ENCODE data around the gene OR10Z1. TPM values are rescaled to one million over a fixed set of nuclear protein-coding genes. Genes with fewer than 3 reads are reported as not detected.

OR10Z1 gene
- total RNA-seq, 1 donor from 2014 or later, result not detected

DNA sequence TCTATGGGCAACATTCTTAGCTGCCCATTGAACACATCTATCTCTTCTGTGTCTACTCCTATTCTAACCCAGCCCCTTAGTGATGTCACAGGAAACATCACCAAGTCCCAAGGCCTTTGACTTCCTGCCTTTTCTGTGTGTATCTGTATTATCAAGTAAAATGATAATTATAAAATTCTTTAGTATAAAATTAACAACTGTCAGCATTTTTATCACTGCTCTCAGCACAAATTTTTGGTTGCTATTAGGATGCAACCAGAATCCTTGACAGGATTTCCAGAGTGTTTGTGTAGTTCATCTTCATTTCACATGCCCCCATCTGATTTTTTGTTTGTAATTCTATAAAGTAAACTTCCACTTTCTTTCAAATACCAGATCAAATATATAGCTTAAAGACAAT, 33.8 kb downstream of the OR10Z1 start:
- H3K27me3 ChIP-seq, result no peaks in the 10 kb centered on the region
- H3K36me3 ChIP-seq, result no peaks in the 10 kb centered on the region
- no peak overlapping the region for H3K27ac Mint-ChIP-seq
- no peak for DNase-seq (ENCODE audit: low spot score)
- H2AFZ ChIP-seq (replicated peaks), result no peak overlapping the region
- H3K9me3 ChIP-seq (ENCODE audit: low read depth), result no peaks in the 10 kb centered on the region
- no peaks in the 10 kb centered on the region for H3K36me3 Mint-ChIP-seq
- H3K4me3 Mint-ChIP-seq, result no peak overlapping the region
- H3K9ac ChIP-seq, result no peak overlapping the region
- H3F3A ChIP-seq (ENCODE audit: low read depth), result no peaks in the 10 kb centered on the region
- H3K79me2 ChIP-seq (ENCODE audit: low read depth), result no peaks in the 10 kb centered on the region
- no peak overlapping the region for H3K4me2 ChIP-seq
- TF ChIP-seq EZH2 (IDR thresholded peaks at IDR 0.05) (no peak), EZH2phosphoT487 (IDR thresholded peaks at IDR 0.05) (no peak)
- TF ChIP-seq, protein P1, sequence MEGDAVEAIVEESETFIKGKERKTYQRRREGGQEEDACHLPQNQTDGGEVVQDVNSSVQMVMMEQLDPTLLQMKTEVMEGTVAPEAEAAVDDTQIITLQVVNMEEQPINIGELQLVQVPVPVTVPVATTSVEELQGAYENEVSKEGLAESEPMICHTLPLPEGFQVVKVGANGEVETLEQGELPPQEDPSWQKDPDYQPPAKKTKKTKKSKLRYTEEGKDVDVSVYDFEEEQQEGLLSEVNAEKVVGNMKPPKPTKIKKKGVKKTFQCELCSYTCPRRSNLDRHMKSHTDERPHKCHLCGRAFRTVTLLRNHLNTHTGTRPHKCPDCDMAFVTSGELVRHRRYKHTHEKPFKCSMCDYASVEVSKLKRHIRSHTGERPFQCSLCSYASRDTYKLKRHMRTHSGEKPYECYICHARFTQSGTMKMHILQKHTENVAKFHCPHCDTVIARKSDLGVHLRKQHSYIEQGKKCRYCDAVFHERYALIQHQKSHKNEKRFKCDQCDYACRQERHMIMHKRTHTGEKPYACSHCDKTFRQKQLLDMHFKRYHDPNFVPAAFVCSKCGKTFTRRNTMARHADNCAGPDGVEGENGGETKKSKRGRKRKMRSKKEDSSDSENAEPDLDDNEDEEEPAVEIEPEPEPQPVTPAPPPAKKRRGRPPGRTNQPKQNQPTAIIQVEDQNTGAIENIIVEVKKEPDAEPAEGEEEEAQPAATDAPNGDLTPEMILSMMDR (IDR thresholded peaks at IDR 0.05), result no peak
- H3K4me3 ChIP-seq, result no peak overlapping the region
- no peaks in the 10 kb centered on the region for H3K4me1 Mint-ChIP-seq
- H4K20me1 ChIP-seq (ENCODE audit: low read depth), result no peaks in the 10 kb centered on the region
- no peaks in the 10 kb centered on the region for H3K27me3 Mint-ChIP-seq (ENCODE audit: insufficient read depth, low read depth)
- H3K4me1 ChIP-seq, result no peaks in the 10 kb centered on the region
- no peaks in the 10 kb centered on the region for H3K9me3 Mint-ChIP-seq
- H3K27ac ChIP-seq, result no peak overlapping the region

DNA sequence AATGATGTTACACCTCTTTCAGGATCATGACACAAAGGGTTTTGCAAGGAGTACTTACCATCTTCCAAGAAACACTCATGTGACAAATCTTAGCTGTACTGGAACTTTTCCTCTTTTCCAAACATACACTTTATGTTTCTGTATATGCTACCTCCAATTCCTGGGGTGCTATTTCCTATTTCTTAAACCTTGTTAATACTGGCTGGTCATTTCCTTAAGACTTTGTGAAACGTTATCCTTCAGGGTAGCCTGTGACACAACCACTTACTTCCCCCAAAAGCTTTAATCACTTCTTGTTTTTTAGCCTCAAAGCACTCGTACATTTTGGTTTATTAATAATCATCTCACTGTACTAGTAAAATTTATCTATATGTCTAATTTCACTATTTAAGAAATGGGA, 39.4 kb downstream of the OR10Z1 start:
- H3K4me3 Mint-ChIP-seq, result no peak overlapping the region
- Histone ChIP-seq H3K79me2 (ENCODE audit: low read depth) (no peaks in the 10 kb centered on the region), H3K27me3 (no peaks in the 10 kb centered on the region), H3K9me3 (ENCODE audit: low read depth) (no peaks in the 10 kb centered on the region), H3K4me3 (no peak overlapping the region), H3K27ac (no peak overlapping the region), H2AFZ (replicated peaks) (no peak overlapping the region), H3K4me1 (no peaks in the 10 kb centered on the region), H3K9ac (no peak overlapping the region), H4K20me1 (ENCODE audit: low read depth) (no peaks in the 10 kb centered on the region), H3F3A (ENCODE audit: low read depth) (no peaks in the 10 kb centered on the region), H3K36me3 (no peaks in the 10 kb centered on the region), H3K4me2 (no peak overlapping the region)
- DNase-seq (ENCODE audit: low spot score), result no peak
- TF ChIP-seq EZH2 (IDR thresholded peaks at IDR 0.05), result no peak
- TF ChIP-seq, protein P1 (IDR thresholded peaks at IDR 0.05), result no peak
- TF ChIP-seq EZH2phosphoT487 (IDR thresholded peaks at IDR 0.05), result no peak
- H3K9me3 Mint-ChIP-seq, result no peaks in the 10 kb centered on the region
- peaks cover 3% of the 10 kb centered on the region for H3K27me3 Mint-ChIP-seq (ENCODE audit: insufficient read depth, low read depth)
- H3K27ac Mint-ChIP-seq, result no peak overlapping the region
- no peaks in the 10 kb centered on the region for H3K36me3 Mint-ChIP-seq
- H3K4me1 Mint-ChIP-seq, result no peaks in the 10 kb centered on the region

DNA sequence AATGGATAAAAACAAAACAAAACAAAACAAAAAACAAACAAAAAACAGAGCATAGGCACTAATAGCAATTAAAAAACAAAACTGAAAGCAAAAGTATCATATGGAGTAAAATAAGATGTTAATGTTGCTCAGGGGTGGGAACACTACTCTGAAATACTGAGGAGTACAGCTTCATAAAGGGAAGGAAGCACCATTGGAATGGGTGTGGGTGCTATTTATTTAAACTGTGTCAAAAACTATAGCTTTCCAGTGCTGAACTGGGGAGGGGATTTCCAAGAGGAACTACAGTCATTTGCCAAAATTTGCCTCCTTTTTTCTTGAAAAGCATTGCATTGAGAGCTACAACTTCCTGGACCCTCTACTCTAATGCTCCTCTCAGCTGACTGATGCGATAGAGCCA, 41.4 kb downstream of the OR10Z1 start:
- Mint-ChIP-seq H3K9me3 (no peaks in the 10 kb centered on the region), H3K36me3 (no peaks in the 10 kb centered on the region), H3K27me3 (ENCODE audit: insufficient read depth, low read depth) (peaks cover 3% of the 10 kb centered on the region), H3K4me3 (no peak overlapping the region), H3K4me1 (no peaks in the 10 kb centered on the region), H3K27ac (no peak overlapping the region)
- no peak for DNase-seq (ENCODE audit: low spot score)
- H3K27ac ChIP-seq, result no peak overlapping the region
- no peaks in the 10 kb centered on the region for H3K4me1 ChIP-seq
- no peak overlapping the region for H3K9ac ChIP-seq
- H3K9me3 ChIP-seq (ENCODE audit: low read depth), result no peaks in the 10 kb centered on the region
- no peak for TF ChIP-seq EZH2phosphoT487 (IDR thresholded peaks at IDR 0.05)
- no peaks in the 10 kb centered on the region for H3F3A ChIP-seq (ENCODE audit: low read depth)
- H3K4me2 ChIP-seq, result no peak overlapping the region
- no peaks in the 10 kb centered on the region for H4K20me1 ChIP-seq (ENCODE audit: low read depth)
- H2AFZ ChIP-seq (replicated peaks), result no peak overlapping the region
- H3K36me3 ChIP-seq, result no peaks in the 10 kb centered on the region
- no peak overlapping the region for H3K4me3 ChIP-seq
- no peaks in the 10 kb centered on the region for H3K79me2 ChIP-seq (ENCODE audit: low read depth)
- H3K27me3 ChIP-seq, result no peaks in the 10 kb centered on the region

DNA sequence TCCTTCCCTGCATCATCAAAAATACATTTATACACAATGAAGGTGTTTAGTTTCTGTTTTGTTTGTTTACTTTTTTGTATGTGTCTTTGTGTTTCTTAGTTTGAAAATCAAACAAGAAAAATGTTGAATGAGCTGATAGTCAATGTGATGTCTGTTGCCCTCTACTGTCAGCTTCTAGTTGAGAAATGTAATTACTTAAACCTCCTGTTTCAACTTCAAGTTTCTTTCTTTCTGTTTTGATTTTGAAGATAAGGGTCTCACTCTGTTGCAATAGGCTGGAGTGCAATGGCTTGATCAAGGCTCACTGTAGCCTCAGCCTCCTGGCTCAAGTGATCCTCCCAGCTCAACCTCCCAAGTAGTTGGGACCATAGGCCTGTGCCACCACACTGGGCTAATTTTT, 44.0 kb downstream of the OR10Z1 start:
- H3K27me3 ChIP-seq, result no peaks in the 10 kb centered on the region
- H3K9ac ChIP-seq, result no peak overlapping the region
- peaks cover 3% of the 10 kb centered on the region for H3K27me3 Mint-ChIP-seq (ENCODE audit: insufficient read depth, low read depth)
- H3K36me3 ChIP-seq, result no peaks in the 10 kb centered on the region
- no peaks in the 10 kb centered on the region for H3F3A ChIP-seq (ENCODE audit: low read depth)
- H4K20me1 ChIP-seq (ENCODE audit: low read depth), result no peaks in the 10 kb centered on the region
- H2AFZ ChIP-seq (replicated peaks), result no peak overlapping the region
- H3K4me3 Mint-ChIP-seq, result no peak overlapping the region
- H3K36me3 Mint-ChIP-seq, result no peaks in the 10 kb centered on the region
- no peak for DNase-seq (ENCODE audit: low spot score)
- H3K27ac ChIP-seq, result no peak overlapping the region
- H3K9me3 Mint-ChIP-seq, result no peaks in the 10 kb centered on the region
- H3K4me1 Mint-ChIP-seq, result no peaks in the 10 kb centered on the region
- no peak overlapping the region for H3K4me2 ChIP-seq
- no peaks in the 10 kb centered on the region for H3K9me3 ChIP-seq (ENCODE audit: low read depth)
- TF ChIP-seq EZH2phosphoT487 (IDR thresholded peaks at IDR 0.05), result no peak
- TF ChIP-seq, protein P1 (IDR thresholded peaks at IDR 0.05), result peak; percentile 9
- TF ChIP-seq EZH2 (IDR thresholded peaks at IDR 0.05), result no peak
- H3K4me3 ChIP-seq, result no peak overlapping the region
- no peaks in the 10 kb centered on the region for H3K4me1 ChIP-seq
- H3K27ac Mint-ChIP-seq, result no peak overlapping the region
- no peaks in the 10 kb centered on the region for H3K79me2 ChIP-seq (ENCODE audit: low read depth)
